ENCODE data around the gene TRDMT1.
"Not testable (repeated sequence)": the region's sequence is repeated elsewhere in the genome, so short reads cannot be mapped to it uniquely, and the experiment has no call there.

- TF ChIP-seq, protein P1, sequence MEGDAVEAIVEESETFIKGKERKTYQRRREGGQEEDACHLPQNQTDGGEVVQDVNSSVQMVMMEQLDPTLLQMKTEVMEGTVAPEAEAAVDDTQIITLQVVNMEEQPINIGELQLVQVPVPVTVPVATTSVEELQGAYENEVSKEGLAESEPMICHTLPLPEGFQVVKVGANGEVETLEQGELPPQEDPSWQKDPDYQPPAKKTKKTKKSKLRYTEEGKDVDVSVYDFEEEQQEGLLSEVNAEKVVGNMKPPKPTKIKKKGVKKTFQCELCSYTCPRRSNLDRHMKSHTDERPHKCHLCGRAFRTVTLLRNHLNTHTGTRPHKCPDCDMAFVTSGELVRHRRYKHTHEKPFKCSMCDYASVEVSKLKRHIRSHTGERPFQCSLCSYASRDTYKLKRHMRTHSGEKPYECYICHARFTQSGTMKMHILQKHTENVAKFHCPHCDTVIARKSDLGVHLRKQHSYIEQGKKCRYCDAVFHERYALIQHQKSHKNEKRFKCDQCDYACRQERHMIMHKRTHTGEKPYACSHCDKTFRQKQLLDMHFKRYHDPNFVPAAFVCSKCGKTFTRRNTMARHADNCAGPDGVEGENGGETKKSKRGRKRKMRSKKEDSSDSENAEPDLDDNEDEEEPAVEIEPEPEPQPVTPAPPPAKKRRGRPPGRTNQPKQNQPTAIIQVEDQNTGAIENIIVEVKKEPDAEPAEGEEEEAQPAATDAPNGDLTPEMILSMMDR (IDR thresholded peaks at IDR 0.05): not testable (repeated sequence)
- not testable (repeated sequence) for TF ChIP-seq POLR2A (IDR thresholded peaks at IDR 0.05)
Observed at GRCh38 chr10:17114878-17115444, 86.5 kb downstream of the TRDMT1 start.

Measured in adrenal gland (tissue), 5 donors.